GM23248 (cell line): Measurements from ENCODE around the gene KATNIP. TPM values are rescaled to one million over a fixed set of nuclear protein-coding genes. Genes with fewer than 3 reads are reported as not detected.

Experiments
- DNase-seq: peaks from one replicate; pipeline ENCODE4 v3.0.0-alpha.2; 2015
- H2AFZ ChIP-seq: fragments of 200-600 bp; sonication (generic); 2 replicates; pipeline ENCODE4 v1.6.1; 2016; ENCODE audit warnings: antibody characterized with exemption
- H3F3A ChIP-seq: fragments of 200-600 bp; sonication (generic); 2 replicates; pipeline ENCODE4 v1.6.1; 2016; ENCODE audit warnings: mild to moderate bottlenecking, antibody characterized with exemption, mixed run types; ENCODE audit not compliant: insufficient read depth
- H3K27ac ChIP-seq: fragments of 200-600 bp; sonication (generic); 2 replicates; pipeline ENCODE4 v1.5.1; 2016; ENCODE audit warnings: mild to moderate bottlenecking
- H3K27me3 ChIP-seq: fragments of 200-600 bp; sonication (generic); replicated peaks from 2 replicates; pipeline ENCODE4 v1.6.1; 2016; ENCODE audit warnings: mild to moderate bottlenecking; ENCODE audit not compliant: insufficient read depth
- H3K36me3 ChIP-seq: fragments of 200-600 bp; sonication (generic); 2 replicates; pipeline ENCODE4 v1.6.1; 2016; ENCODE audit warnings: low read depth, mild to moderate bottlenecking
- H3K4me1 ChIP-seq: fragments of 200-600 bp; sonication (generic); 2 replicates; pipeline ENCODE4 v1.6.1; 2016; ENCODE audit warnings: mild to moderate bottlenecking; ENCODE audit not compliant: insufficient read depth
- H3K4me2 ChIP-seq: fragments of 200-600 bp; sonication (generic); one replicate; pipeline ENCODE4 v1.6.1; 2016; ENCODE audit warnings: mild to moderate bottlenecking; ENCODE audit not compliant: unreplicated experiment
- H3K4me3 ChIP-seq: fragments of 200-600 bp; sonication (generic); 2 replicates; pipeline ENCODE4 v1.5.1; 2016; ENCODE audit warnings: mild to moderate bottlenecking
- H3K79me2 ChIP-seq: fragments of 200-600 bp; sonication (generic); 2 replicates; pipeline ENCODE4 v1.6.1; 2016; ENCODE audit warnings: mild to moderate bottlenecking; ENCODE audit not compliant: insufficient read depth
- H3K9ac ChIP-seq: fragments of 200-600 bp; sonication (generic); 2 replicates; pipeline ENCODE4 v1.6.1; 2016; ENCODE audit warnings: mild to moderate bottlenecking
- H3K9me2 ChIP-seq: fragments of 200-600 bp; sonication (generic); 2 replicates; pipeline ENCODE4 v1.6.1; 2016; ENCODE audit warnings: mixed run types, mild to moderate bottlenecking, moderate library complexity; ENCODE audit not compliant: insufficient read depth
- H3K9me3 ChIP-seq: fragments of 200-600 bp; sonication (generic); one replicate; pipeline ENCODE4 v1.6.1; 2017; ENCODE audit warnings: low read depth
- H4K20me1 ChIP-seq: fragments of 200-600 bp; sonication (generic); 2 replicates; pipeline ENCODE4 v1.6.0; 2016; ENCODE audit not compliant: insufficient read depth
- EZH2 ChIP-seq: fragments of 200-600 bp; sonication (generic); IDR thresholded peaks from 2 replicates; pipeline ENCODE4 v1.6.1; 2018; ENCODE audit warnings: antibody characterized with exemption, mild to moderate bottlenecking; ENCODE audit not compliant: insufficient read depth, poor library complexity, severe bottlenecking
- EZH2phosphoT487 ChIP-seq: fragments of 200-600 bp; sonication (generic); IDR thresholded peaks from 2 replicates; pipeline ENCODE4 v1.6.1; 2018; ENCODE audit warnings: antibody characterized with exemption, moderate library complexity, mild to moderate bottlenecking, low read depth; ENCODE audit not compliant: insufficient read depth
- WGBS, 2 experiments: methylation state at CpG; one replicate each; pipeline ENCODE4 v1.1.6; 2015 to 2017; ENCODE audit warnings: low lambda C conversion rate in 2 of 2, low coverage in 1 of 2; ENCODE audit errors: missing lambda C conversion rate in 2 of 2; 5-methylcytosine and 5-hydroxymethylcytosine counted together
- in situ Hi-C: fragments of 300-500 bp; cut with MboI; formaldehyde crosslinking; loops from 2 replicates; pipeline ENCODE4 v1.15.0; 2020
- polyA plus RNA-seq: library from polyadenylated mRNA; unstranded; fragments of >200 nt; fragmentation: Nextera tagmentation; extraction: Ambion mirVana; gene quantifications from 2 replicates; pipeline ENCODE4 v1.2.1, GENCODE V29; 2016
- total RNA-seq: library from RNA; depleted of rRNA; stranded (reverse); fragments of >200 nt; shearing (Covaris generic); gene quantifications from 2 replicates; pipeline ENCODE4 v1.2.3, GENCODE V29; 2014

Gene KATNIP
- total and polyA plus RNA-seq, 2 experiments from 2014 or later = 6.9 to 8.5 TPM

DNA sequence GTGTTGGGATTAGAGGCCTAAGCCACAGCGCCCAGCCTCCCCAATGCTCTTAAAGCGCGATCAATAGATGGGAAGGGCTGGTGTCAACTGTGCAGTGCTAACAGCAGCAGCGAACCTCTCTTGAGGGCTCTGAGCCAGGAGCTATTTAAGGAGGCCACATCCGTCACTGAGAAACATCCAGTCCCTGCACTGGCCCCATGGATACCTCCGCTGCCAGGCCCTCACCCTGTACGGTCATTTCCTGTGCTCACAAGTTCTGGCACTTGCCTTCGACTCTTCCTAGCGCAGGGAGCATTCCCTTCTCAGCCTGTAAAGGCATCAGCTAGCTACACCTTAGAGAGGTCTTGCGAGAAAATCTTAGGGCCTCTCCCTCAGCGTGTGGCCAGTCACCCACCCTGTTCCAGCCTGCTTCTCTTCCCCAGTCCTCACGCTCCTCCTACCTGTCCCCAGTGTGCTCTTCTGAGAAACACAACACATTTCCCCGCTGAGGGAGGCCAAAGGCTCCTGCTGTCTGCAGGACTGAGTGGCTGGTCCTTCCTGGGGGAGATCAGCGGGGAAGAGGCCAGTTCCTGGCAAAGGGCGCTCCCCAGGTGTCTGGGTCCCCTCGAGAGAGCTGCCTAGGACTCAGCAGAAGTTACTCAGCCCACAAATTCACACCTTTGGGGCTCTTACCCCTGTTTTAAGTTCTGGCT, 28.8 kb upstream of the KATNIP start:
- Histone ChIP-seq H2AFZ (no peak overlapping the region), H3K27me3 (no peaks in the 10 kb centered on the region), H3K27ac (no peak overlapping the region), H4K20me1 (no peaks in the 10 kb centered on the region; the same call in 1 of the 2 replicates), H3K4me3 (no peak overlapping the region), H3K36me3 (peaks cover 38% of the 10 kb centered on the region), H3K9me2 (no peaks in the 10 kb centered on the region), H3F3A (no peaks in the 10 kb centered on the region), H3K79me2 (no peaks in the 10 kb centered on the region), H3K4me2 (no peak overlapping the region), H3K4me1 (no peaks in the 10 kb centered on the region), H3K9me3 (no peaks in the 10 kb centered on the region), H3K9ac (no peak overlapping the region)
- 92 to 93% methylated on average over 16 of the region's 16 CpGs for WGBS, 2 experiments
- in situ Hi-C loops = no loop called here
- TF ChIP-seq EZH2phosphoT487 (no peak), EZH2 (no peak)
- DNase-seq = no peak

DNA sequence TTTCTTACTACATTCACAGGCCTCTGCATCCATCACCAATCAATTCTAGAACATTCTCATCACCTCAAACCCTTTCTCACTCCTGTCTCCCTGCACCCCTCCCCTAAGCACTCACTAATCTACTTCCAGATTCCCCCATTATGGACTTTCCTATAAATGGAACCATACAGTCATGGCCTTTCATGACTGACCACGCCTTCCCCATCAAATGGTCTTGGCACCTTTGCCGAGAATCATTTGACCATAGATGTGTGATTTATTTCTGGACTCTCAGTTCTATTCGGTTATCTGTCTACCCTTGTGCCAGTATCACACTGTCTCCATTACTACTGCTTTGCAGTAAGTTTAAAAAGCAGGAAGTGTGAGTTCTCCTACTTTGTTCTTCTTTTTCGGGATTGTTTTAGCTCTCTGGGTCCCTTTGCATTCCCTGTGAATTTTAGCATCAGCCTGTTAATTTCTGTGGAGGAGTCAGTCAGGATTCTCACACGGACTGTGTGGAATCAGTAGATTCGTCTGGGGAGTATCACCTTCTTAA, 27.7 kb upstream of the KATNIP start:
- 60% methylated on average over 6 of the region's 6 CpGs for WGBS, 2 experiments
- Histone ChIP-seq H3K4me2 (no peak overlapping the region), H3F3A (no peaks in the 10 kb centered on the region), H3K27me3 (no peaks in the 10 kb centered on the region), H3K9me3 (no peaks in the 10 kb centered on the region), H3K79me2 (no peaks in the 10 kb centered on the region), H3K27ac (no peak overlapping the region), H3K9me2 (no peaks in the 10 kb centered on the region), H4K20me1 (no peaks in the 10 kb centered on the region; the same call in 1 of the 2 replicates), H3K36me3 (peaks cover 47% of the 10 kb centered on the region), H3K4me3 (no peak overlapping the region), H3K9ac (no peak overlapping the region), H2AFZ (no peak overlapping the region), H3K4me1 (no peaks in the 10 kb centered on the region)
- TF ChIP-seq EZH2 (no peak), EZH2phosphoT487 (no peak)
- in situ Hi-C loops = no loop called here
- no peak for DNase-seq

DNA sequence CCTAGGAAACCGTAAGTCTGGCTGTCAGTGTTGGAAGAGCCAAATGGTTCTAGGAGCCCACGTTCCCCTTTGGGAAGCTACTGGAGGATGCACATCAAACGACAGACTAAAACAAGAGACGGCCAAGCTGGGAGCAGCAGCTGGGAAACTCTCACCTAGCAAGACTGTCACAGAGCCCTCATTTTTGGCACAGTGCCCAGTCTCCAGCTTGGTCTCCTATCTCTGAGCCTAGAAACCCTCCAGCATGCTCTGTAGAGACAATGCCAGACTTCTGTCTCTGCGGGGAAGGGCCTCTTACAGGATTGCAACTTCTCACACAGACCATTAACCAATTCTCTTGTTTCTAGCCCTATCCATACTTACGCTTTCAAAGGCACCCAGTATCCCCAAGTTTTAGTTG, 23.8 kb upstream of the KATNIP start:
- no peak for DNase-seq
- Histone ChIP-seq H3K4me2 (no peak overlapping the region), H3K27ac (no peak overlapping the region), H3F3A (no peaks in the 10 kb centered on the region), H3K36me3 (peaks cover 79% of the 10 kb centered on the region), H3K4me3 (no peak overlapping the region), H3K79me2 (no peaks in the 10 kb centered on the region), H3K27me3 (no peaks in the 10 kb centered on the region), H4K20me1 (no peaks in the 10 kb centered on the region; the same call in 1 of the 2 replicates), H3K9me3 (no peaks in the 10 kb centered on the region), H3K9me2 (no peaks in the 10 kb centered on the region), H2AFZ (no peak overlapping the region), H3K9ac (no peak overlapping the region), H3K4me1 (peaks cover 9% of the 10 kb centered on the region; the same call in 1 of the 2 replicates)
- 96 to 98% methylated on average over 6 of the region's 6 CpGs for WGBS, 2 experiments
- in situ Hi-C loops = no loop called here
- TF ChIP-seq EZH2phosphoT487 (no peak), EZH2 (no peak)

DNA sequence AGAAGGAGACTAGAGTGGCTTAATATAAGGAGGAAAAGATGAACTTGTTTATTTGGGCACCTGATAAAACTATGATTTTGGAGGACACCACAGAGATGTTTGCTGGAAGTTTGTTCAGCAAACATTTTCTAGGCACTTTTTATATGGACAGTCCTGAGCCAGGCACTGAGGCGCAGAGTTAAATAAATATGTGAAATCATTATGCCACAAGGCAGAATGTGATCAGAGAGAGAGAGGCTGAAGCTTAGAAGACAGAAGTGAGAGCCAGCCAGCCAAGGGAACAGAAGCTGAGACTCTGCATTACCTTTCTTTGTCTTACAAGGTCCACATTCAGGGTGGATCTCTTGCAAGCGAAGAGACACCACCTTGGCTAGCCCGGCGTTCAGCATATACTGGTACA, 21.6 kb upstream of the KATNIP start:
- H3K79me2 ChIP-seq = no peaks in the 10 kb centered on the region
- H2AFZ ChIP-seq = no peak overlapping the region
- no peaks in the 10 kb centered on the region for H3K27me3 ChIP-seq
- H4K20me1 ChIP-seq = no peaks in the 10 kb centered on the region
- in situ Hi-C loops = no loop called here
- no peak overlapping the region for H3K9ac ChIP-seq
- H3F3A ChIP-seq = no peaks in the 10 kb centered on the region
- H3K4me2 ChIP-seq = no peak overlapping the region
- no peaks in the 10 kb centered on the region for H3K9me2 ChIP-seq
- peaks cover 70% of the 10 kb centered on the region for H3K36me3 ChIP-seq
- no peak for TF ChIP-seq EZH2phosphoT487
- TF ChIP-seq EZH2 = no peak
- DNase-seq = no peak
- 99 to 100% methylated on average over 4 of the region's 4 CpGs for WGBS, 2 experiments
- peaks cover 9% of the 10 kb centered on the region; the same call in 1 of the 2 replicates for H3K4me1 ChIP-seq
- H3K27ac ChIP-seq = no peak overlapping the region
- H3K4me3 ChIP-seq = no peak overlapping the region
- no peaks in the 10 kb centered on the region for H3K9me3 ChIP-seq
